H9 (cell line): ENCODE data around the gene SDF2. TPM values are rescaled to one million over a fixed set of nuclear protein-coding genes. Genes with fewer than 3 reads are reported as not detected.
"Not testable (repeated sequence)": the region's sequence is repeated elsewhere in the genome, so short reads cannot be mapped to it uniquely, and the experiment has no call there.

ENCODE experiments used
- DNase-seq: peaks from one replicate; pipeline ENCODE4 v3.0.0-alpha.2; 2017
- H2AFZ ChIP-seq: one replicate; pipeline ENCODE4 v1.6.1; 2013; ENCODE audit warnings: mild to moderate bottlenecking, low read length, control low read depth, moderate library complexity
- H2AK5ac ChIP-seq: 2 replicates; pipeline ENCODE4 v1.6.1; 2013; ENCODE audit warnings: low read length, control low read depth, mixed read lengths; ENCODE audit not compliant: insufficient read length
- H2BK120ac ChIP-seq: one replicate; pipeline ENCODE4 v1.6.1; 2013; ENCODE audit warnings: low read depth, mild to moderate bottlenecking, low read length, control low read depth, inconsistent platforms; ENCODE audit not compliant: poor library complexity, severe bottlenecking
- H2BK12ac ChIP-seq: 2 replicates; pipeline ENCODE4 v1.6.1; 2013; ENCODE audit warnings: low read length, control low read depth, mixed read lengths, low read depth; ENCODE audit not compliant: insufficient read length
- H2BK15ac ChIP-seq: 2 replicates; pipeline ENCODE4 v1.6.1; 2013; ENCODE audit warnings: low read depth, low read length, control low read depth
- H2BK20ac ChIP-seq: one replicate; pipeline ENCODE4 v1.6.1; 2013; ENCODE audit warnings: low read depth, mild to moderate bottlenecking, low read length, control low read depth, inconsistent platforms; ENCODE audit not compliant: poor library complexity, severe bottlenecking
- H2BK5ac ChIP-seq: 2 replicates; pipeline ENCODE4 v1.6.1; 2013; ENCODE audit warnings: low read length, control low read depth, mixed read lengths; ENCODE audit not compliant: insufficient read length
- H3K14ac ChIP-seq: 2 replicates; pipeline ENCODE4 v1.6.1; 2013; ENCODE audit warnings: low read length, control low read depth; ENCODE audit not compliant: insufficient read depth
- H3K18ac ChIP-seq: 2 replicates; pipeline ENCODE4 v1.6.1; 2013; ENCODE audit warnings: low read depth, mild to moderate bottlenecking, mixed read lengths, low read length, control low read depth; ENCODE audit not compliant: insufficient read length
- H3K23ac ChIP-seq: 2 replicates; pipeline ENCODE4 v1.6.1; 2013; ENCODE audit warnings: low read length, control low read depth, mixed read lengths, low read depth; ENCODE audit not compliant: insufficient read length
- H3K23me2 ChIP-seq: 2 replicates; pipeline ENCODE4 v1.6.1; 2013; ENCODE audit warnings: low read depth, mild to moderate bottlenecking, mixed read lengths, low read length, control low read depth; ENCODE audit not compliant: insufficient read length, poor library complexity, severe bottlenecking
- H3K27ac ChIP-seq: 2 replicates; pipeline ENCODE4 v1.5.1; 2013; ENCODE audit warnings: low read length, control low read depth, mixed read lengths, low read depth; ENCODE audit not compliant: insufficient read length
- H3K27me3 ChIP-seq: 2 replicates; pipeline ENCODE4 v1.6.1; 2013; ENCODE audit warnings: low read length, control low read depth, inconsistent platforms; ENCODE audit not compliant: insufficient read depth
- H3K4ac ChIP-seq: 2 replicates; pipeline ENCODE4 v1.6.1; 2013; ENCODE audit warnings: low read depth, mild to moderate bottlenecking, control low read depth, inconsistent platforms, low read length, moderate library complexity
- H3K4me1 ChIP-seq: 2 replicates; pipeline ENCODE4 v1.6.1; 2013; ENCODE audit warnings: low read length, control low read depth, inconsistent platforms; ENCODE audit not compliant: insufficient read depth
- H3K4me2 ChIP-seq: 2 replicates; pipeline ENCODE4 v1.6.1; 2013; ENCODE audit warnings: low read length, control low read depth, mixed read lengths; ENCODE audit not compliant: insufficient read length, insufficient read depth
- H3K56ac ChIP-seq: 2 replicates; pipeline ENCODE4 v1.6.1; 2013; ENCODE audit warnings: low read depth, mild to moderate bottlenecking, mixed read lengths, low read length, control low read depth; ENCODE audit not compliant: insufficient read length
- H3K79me1 ChIP-seq: 2 replicates; pipeline ENCODE4 v1.6.1; 2013; ENCODE audit warnings: low read depth, mild to moderate bottlenecking, moderate library complexity, low read length, control low read depth, inconsistent platforms; ENCODE audit not compliant: insufficient read depth, poor library complexity, severe bottlenecking
- H3K79me2 ChIP-seq: 2 replicates; pipeline ENCODE4 v1.6.1; 2013; ENCODE audit warnings: low read length, control low read depth, inconsistent platforms; ENCODE audit not compliant: insufficient read depth
- H3K9ac ChIP-seq: 2 replicates; pipeline ENCODE4 v1.6.1; 2013; ENCODE audit warnings: low read length, control low read depth, mixed read lengths; ENCODE audit not compliant: insufficient read length; ENCODE audit errors: extremely low read depth
- H3K9me3 ChIP-seq: one replicate; pipeline ENCODE4 v1.6.1; 2013; ENCODE audit warnings: low read depth, low read length, inconsistent platforms; ENCODE audit not compliant: control insufficient read depth
- H3T11ph ChIP-seq: one replicate; pipeline ENCODE4 v1.6.1; 2013; ENCODE audit warnings: mild to moderate bottlenecking, low read length, control low read depth, inconsistent platforms
- H4K20me1 ChIP-seq: one replicate; pipeline ENCODE4 v1.6.1; 2013; ENCODE audit not compliant: control insufficient read depth, insufficient read length, insufficient read depth
- H4K5ac ChIP-seq: 2 replicates; pipeline ENCODE4 v1.6.1; 2013; ENCODE audit warnings: low read depth, mild to moderate bottlenecking, mixed read lengths, low read length, control low read depth; ENCODE audit not compliant: insufficient read length
- H4K8ac ChIP-seq: replicated peaks from 2 replicates; pipeline ENCODE4 v1.6.1; 2013; ENCODE audit warnings: low read length, control low read depth, mixed read lengths, low read depth; ENCODE audit not compliant: insufficient read length
- H4K91ac ChIP-seq: 2 replicates; pipeline ENCODE4 v1.6.1; 2013; ENCODE audit warnings: low read depth, mild to moderate bottlenecking, moderate library complexity, mixed read lengths, low read length, control low read depth; ENCODE audit not compliant: insufficient read length
- H3K27ac Mint-ChIP-seq, 3 experiments: 2 replicates in 2 of 3; 3 replicates in 1 of 3; pipeline ENCODE4 v1.8.0; 2020 to 2021; ENCODE audit warnings: mixed read lengths in 3 of 3, mild to moderate bottlenecking in 1 of 3, moderate library complexity in 1 of 3
- H3K27me3 Mint-ChIP-seq: 2 replicates; pipeline ENCODE4 v1.8.0; 2021; ENCODE audit warnings: low read depth, mild to moderate bottlenecking, moderate library complexity, mixed read lengths
- H3K36me3 Mint-ChIP-seq, 3 experiments: 2 replicates in 2 of 3; 3 replicates in 1 of 3; pipeline ENCODE4 v1.8.0; 2020 to 2021; ENCODE audit warnings: low read depth in 3 of 3, mixed read lengths in 3 of 3; ENCODE audit not compliant: insufficient read depth in 1 of 3
- H3K4me1 Mint-ChIP-seq, 2 experiments: 2 replicates each; pipeline ENCODE4 v1.8.0; 2020; ENCODE audit warnings: mixed read lengths in 2 of 2
- H3K4me3 Mint-ChIP-seq, 2 experiments: 2 replicates in 1 of 2; 3 replicates in 1 of 2; pipeline ENCODE4 v1.8.0; 2020 to 2021; ENCODE audit warnings: mild to moderate bottlenecking in 2 of 2, mixed read lengths in 2 of 2, moderate library complexity in 1 of 2
- H3K9me3 Mint-ChIP-seq, 2 experiments: 2 replicates in 1 of 2; 3 replicates in 1 of 2; pipeline ENCODE4 v1.8.0; 2020; ENCODE audit warnings: mild to moderate bottlenecking in 2 of 2, mixed read lengths in 2 of 2, moderate library complexity in 1 of 2
- CTCF ChIP-seq: fragments of 200-600 bp; sonication (generic); conservative IDR thresholded peaks from 3 replicates; pipeline ENCODE4 v1.8.0; 2021; ENCODE audit warnings: antibody characterized with exemption, mild to moderate bottlenecking
- WGBS: extraction: QIAGEN DNeasy Blood & Tissue Kit; methylation state at CpG from one replicate; pipeline ENCODE4 v1.1.7; 2013; ENCODE audit warnings: missing lambda C conversion rate, low lambda C conversion rate, mixed read lengths; ENCODE audit not compliant: insufficient read length; ENCODE audit errors: extremely low coverage; 5-methylcytosine and 5-hydroxymethylcytosine counted together
- total RNA-seq: library from RNA; stranded (reverse); gene quantifications from 2 replicates; pipeline ENCODE4 v1.2.1, GENCODE V29; 2021

The SDF2 gene
- total RNA-seq, 1 experiment from 2014 or later = 40.2 TPM

GRCh38 chr17:28662527-28662829 lies 772 bp upstream of the SDF2 start:
- H3K27ac ChIP-seq = peak overlapping the region; percentile 47
- Mint-ChIP-seq H3K27me3 (no peaks in the 10 kb centered on the region; the same call in 1 of the 2 replicates), H3K9me3 (peaks cover 28 to 33% of the 10 kb centered on the region in 2 experiments), H3K4me3 (peak overlapping the region; percentile 100), H3K36me3 (peaks cover 34 to 57% (median 56%) of the 10 kb centered on the region in 3 experiments), H3K4me1 (peaks cover 16 to 20% of the 10 kb centered on the region in 2 experiments), H3K27ac (peak overlapping the region; percentile 100)
- peak overlapping the region; percentile 55 for H2BK5ac ChIP-seq
- no peaks in the 10 kb centered on the region for H3K27me3 ChIP-seq
- H2BK12ac ChIP-seq = no peak overlapping the region
- H2BK120ac ChIP-seq = no peak overlapping the region
- H4K5ac ChIP-seq = no peak overlapping the region
- H3K4me2 ChIP-seq = peak overlapping the region; percentile 95
- H2AK5ac ChIP-seq = no peak overlapping the region
- H3K23me2 ChIP-seq = peaks cover 5% of the 10 kb centered on the region
- no peak for DNase-seq
- H4K91ac ChIP-seq = no peak overlapping the region
- no peak overlapping the region for H3K56ac ChIP-seq
- H3K4me1 ChIP-seq = peaks cover 2% of the 10 kb centered on the region; the same call in 1 of the 2 replicates
- no peak overlapping the region for H4K8ac ChIP-seq
- H2BK15ac ChIP-seq = no peak overlapping the region
- H3K4ac ChIP-seq = no peak overlapping the region
- no peaks in the 10 kb centered on the region for H4K20me1 ChIP-seq
- H3K79me2 ChIP-seq = peaks cover 25% of the 10 kb centered on the region; the same call in 1 of the 2 replicates
- no peak overlapping the region for H2BK20ac ChIP-seq
- WGBS = no CpG with 5 or more reads among the region's 10 CpGs
- TF ChIP-seq CTCF = no peak
- H3T11ph ChIP-seq = no peak overlapping the region
- peak overlapping the region; percentile 82 for H3K18ac ChIP-seq
- H3K79me1 ChIP-seq = peaks cover 3% of the 10 kb centered on the region
- H3K9ac ChIP-seq = peak overlapping the region; percentile 93
- no peak overlapping the region for H3K23ac ChIP-seq
- H3K9me3 ChIP-seq = no peaks in the 10 kb centered on the region
- H3K14ac ChIP-seq = peak overlapping the region; percentile 83
- no peak overlapping the region for H2AFZ ChIP-seq

- not testable (repeated sequence) for H3K9ac ChIP-seq, H2BK20ac ChIP-seq, H3K23ac ChIP-seq, H2BK12ac ChIP-seq, H3K79me1 ChIP-seq, H3K14ac ChIP-seq, H3K9me3 ChIP-seq, H3K23me2 ChIP-seq, H2AFZ ChIP-seq, DNase-seq, H3K4ac ChIP-seq, H4K8ac ChIP-seq, H3K4me2 ChIP-seq, H3K27ac ChIP-seq, H2BK5ac ChIP-seq, H3K4me1 ChIP-seq, H3T11ph ChIP-seq, H3K27me3 Mint-ChIP-seq, H3K56ac ChIP-seq, H4K5ac ChIP-seq, H4K91ac ChIP-seq, H2BK120ac ChIP-seq, H4K20me1 ChIP-seq, H3K27me3 ChIP-seq, H2BK15ac ChIP-seq, H2AK5ac ChIP-seq, H3K27ac Mint-ChIP-seq, H3K18ac ChIP-seq
- Mint-ChIP-seq H3K9me3 (peaks cover 28 to 33% of the 10 kb centered on the region in 2 experiments), H3K4me3 (peak overlapping the region in 1 of 2 experiments; percentile 20; a peak in 1 of 5 replicates), H3K36me3 (peaks cover 36 to 49% (median 48%) of the 10 kb centered on the region in 3 experiments), H3K4me1 (peaks cover 16 to 20% of the 10 kb centered on the region in 2 experiments)
- WGBS = no CpG with 5 or more reads among the region's 23 CpGs
- H3K79me2 ChIP-seq = peaks cover 20% of the 10 kb centered on the region; the same call in 1 of the 2 replicates
These were observed 2.2 kb downstream of the SDF2 start for GRCh38 chr17:28659497-28659881.
